Hepatic stellate cell (primary cell): ENCODE results near the gene PDK3.

Source experiments
- DNase-seq: peaks from one replicate; pipeline ENCODE4 v3.0.0; 2011; ENCODE audit warnings: low spot score

The PDK3 gene

GRCh38 chrX:24553011-24553410, 87.9 kb downstream of the PDK3 start:
- no peak for DNase-seq

- DNase-seq: peak; percentile 4
These were observed 96.0 kb downstream of the PDK3 start for GRCh38 chrX:24561121-24561520.

- no peak for DNase-seq
These were observed 98.4 kb downstream of the PDK3 start for GRCh38 chrX:24563291-24564010.

- no peak for DNase-seq
These were observed 101.2 kb downstream of the PDK3 start for GRCh38 chrX:24566240-24566639.

GRCh38 chrX:24567169-24567568, 102.1 kb downstream of the PDK3 start:
- DNase-seq: no peak

GRCh38 chrX:24574743-24575142, 109.7 kb downstream of the PDK3 start:
- DNase-seq: no peak

GRCh38 chrX:24575496-24575895, 110.4 kb downstream of the PDK3 start:
- DNase-seq: no peak

- no peak for DNase-seq
These were observed 112.0 kb downstream of the PDK3 start for GRCh38 chrX:24577091-24577490.
